GM12878 (cell line): ENCODE results near the gene DNHD1. TPM values are rescaled to one million over a fixed set of nuclear protein-coding genes. Genes with fewer than 3 reads are reported as not detected.
A peak's percentile ranks its signal among the peaks of the same experiment; 100 is the strongest.

Experiments
- ATAC-seq: fragments of 200-7000 bp; cut with Tn5 transposase; 3 replicates; pipeline ENCODE4 v1.9.1; 2020; ENCODE audit warnings: mild to moderate bottlenecking, moderate library complexity
- BruUV-seq: library from RNA; stranded (reverse); fragments of 400-500 nt; replicated peaks from 2 replicates; lab custom pipeline; 2021; lab: Mats Ljungman, UMichigan
- CTCF ChIA-PET: fragments of 300-600 bp; sonication (Branson Sonifier 250); formaldehyde crosslinking; extraction: SDS; loops from one replicate; lab custom pipeline; 2021; ENCODE audit warnings: inconsistent platforms; lab: Yijun Ruan, JAX
- POLR2A ChIA-PET: fragments of 350-600 bp; formaldehyde crosslinking; extraction: SDS; loops from one replicate; lab custom pipeline; 2021; ENCODE audit warnings: inconsistent platforms; lab: Charles Lee
- RAD21 ChIA-PET: fragments of 300-600 bp; sonication (Branson Sonifier 250); formaldehyde crosslinking; loops from one replicate; lab custom pipeline; 2023; ENCODE audit warnings: antibody characterized with exemption; ENCODE audit not compliant: unreplicated experiment; lab: Charles Lee
- SMC1A ChIA-PET: fragments of 300-600 bp; sonication (Branson Sonifier 250); formaldehyde crosslinking; loops from one replicate; lab custom pipeline; 2023; ENCODE audit not compliant: unreplicated experiment, uncharacterized antibody; lab: Charles Lee
- DNase-seq: peaks from one replicate; pipeline ENCODE4 v3.0.0-alpha.2; 2011; ENCODE audit warnings: low read depth, low spot score
- FAIRE-seq: peaks from 3 replicates; lab custom pipeline; 2011; peaks lifted over from hg19 to GRCh38; lab: Jason Lieb, UNC
- H2AFZ ChIP-seq: 2 replicates; pipeline ENCODE4 v1.6.0; 2011; ENCODE audit warnings: low read depth, low read length, control low read depth; ENCODE audit not compliant: control insufficient read depth
- H3K27ac ChIP-seq: 2 replicates; pipeline ENCODE4 v1.5.1; 2011; ENCODE audit warnings: control low read depth; ENCODE audit not compliant: control insufficient read depth, insufficient read depth
- H3K27me3 ChIP-seq, 2 experiments: replicated peaks in 1 of 2; 2 replicates each; pipeline versions ENCODE4 v1.6.0 to v1.6.1; 2011; ENCODE audit warnings: low read length in 1 of 2; ENCODE audit not compliant: control insufficient read depth in 2 of 2, insufficient read depth in 2 of 2
- H3K36me3 ChIP-seq, 2 experiments: 2 replicates each; pipeline ENCODE4 v1.5.1; 2011; ENCODE audit warnings: low read length in 1 of 2; ENCODE audit not compliant: control insufficient read depth in 2 of 2, insufficient read depth in 2 of 2
- H3K4me1 ChIP-seq: 2 replicates; pipeline ENCODE4 v1.6.1; 2011; ENCODE audit warnings: mild to moderate bottlenecking, low read length, moderate library complexity, mixed read lengths; ENCODE audit not compliant: control insufficient read depth, insufficient read depth
- H3K4me2 ChIP-seq: 2 replicates; pipeline ENCODE4 v1.6.0; 2011; ENCODE audit warnings: control low read depth; ENCODE audit not compliant: control insufficient read depth, insufficient read depth
- H3K4me3 ChIP-seq: fragments of 200-600 bp; sonication (generic); 2 replicates; pipeline ENCODE4 v1.5.1; 2016
- H3K79me2 ChIP-seq: 2 replicates; pipeline ENCODE4 v1.6.0; 2011; ENCODE audit warnings: low read length; ENCODE audit not compliant: control insufficient read depth, insufficient read depth
- H3K9ac ChIP-seq: 2 replicates; pipeline ENCODE4 v1.8.0; 2011; ENCODE audit warnings: low read length, control low read depth, mixed read lengths; ENCODE audit not compliant: control insufficient read depth, insufficient read depth
- H3K9me3 ChIP-seq: replicated peaks from 3 replicates; pipeline ENCODE4 v1.5.1; 2011; ENCODE audit warnings: mild to moderate bottlenecking, low read length; ENCODE audit not compliant: control insufficient read depth, insufficient read depth
- H4K20me1 ChIP-seq: 2 replicates; pipeline ENCODE4 v1.6.0; 2011; ENCODE audit not compliant: control insufficient read depth, insufficient read depth
- ATF7 ChIP-seq: fragments of 450-650 bp; IDR thresholded peaks from 2 replicates; pipeline ENCODE4 v1.6.1; 2016; ENCODE audit warnings: low read depth, mild to moderate bottlenecking
- POLR2A ChIP-seq: IDR thresholded peaks from 2 replicates; pipeline ENCODE4 v1.6.1; 2011; ENCODE audit warnings: low read depth, mild to moderate bottlenecking, low read length
- SUPT20H ChIP-seq: IDR thresholded peaks from 2 replicates; pipeline ENCODE4 v1.6.1; 2011; ENCODE audit warnings: low read depth, mild to moderate bottlenecking, low read length, moderate library complexity, borderline replicate concordance; ENCODE audit not compliant: control insufficient read depth
- WGBS: methylation state at CpG from one replicate; pipeline ENCODE4 v1.1.6; 2016; ENCODE audit warnings: low lambda C conversion rate; ENCODE audit not compliant: insufficient replicate concordance, insufficient coverage; ENCODE audit errors: missing lambda C conversion rate; 5-methylcytosine and 5-hydroxymethylcytosine counted together
- in situ Hi-C: fragments of 300-500 bp; cut with MboI; formaldehyde crosslinking; loops from 9 replicates; pipeline ENCODE4 v1.14.3; 2018; ENCODE audit warnings: mixed read lengths
- intact Hi-C: fragments of 100-400 bp; cut with micrococcal nuclease; formaldehyde crosslinking; loops from one replicate; pipeline ENCODE4 v1.14.2; 2022; ENCODE audit not compliant: unreplicated experiment
- polyA plus RNA-seq, 11 experiments: library from polyadenylated mRNA; depleted of rRNA in 4 of 11; unstranded in 6 of 11; stranded (reverse) in 5 of 11; fragments of >200 nt; fragmentation: Nextera tagmentation in 4 of 11; fragmentation: Illumina TruSeq in 1 of 11; extraction: Ambion mirVana in 4 of 11; extraction: Trizol in 1 of 11; gene quantifications; 1 replicate in 1 of 11; 2 replicates in 10 of 11; pipeline versions ENCODE4 v1.2.1 to v1.2.3, GENCODE V29; 2011 to 2016; ENCODE audit warnings: inconsistent platforms in 2 of 11, missing spikeins in 2 of 11, low read depth in 1 of 11
- total RNA-seq, 4 experiments: library from RNA; depleted of rRNA in 3 of 4; stranded (reverse); fragments of >200 nt in 3 of 4; fragmentation: Illumina TruSeq in 1 of 4; extraction: Trizol in 1 of 4; gene quantifications; 2 replicates each; pipeline versions ENCODE4 v1.2.1 to v1.2.3, GENCODE V29; 2013 to 2021
- TF ChIP-seq, protein P1 (sequence below): fragments of 450-650 bp; formaldehyde crosslinking; IDR thresholded peaks from 2 replicates; pipeline ENCODE4 v1.4.0; 2022; ENCODE audit warnings: mild to moderate bottlenecking, moderate library complexity
- TF ChIP-seq, protein P2 (sequence below): IDR thresholded peaks from 2 replicates; pipeline ENCODE4 v1.6.1; 2012; ENCODE audit warnings: low read depth, low read length, improper control_type of control experiment
- TF ChIP-seq, protein P3 (sequence below): fragments of 150-350 bp; IDR thresholded peaks from 2 replicates; pipeline ENCODE4 v1.6.1; 2016; ENCODE audit warnings: low read depth, low read length
- TF ChIP-seq, protein P4 (sequence below): IDR thresholded peaks from 2 replicates; pipeline ENCODE4 v1.6.1; 2011; ENCODE audit warnings: low read depth, mild to moderate bottlenecking, low read length, moderate library complexity, borderline replicate concordance; ENCODE audit errors: extremely low read depth

The DNHD1 gene
- total and polyA plus RNA-seq, 10 of the 15 experiments (the other 5 are each of a cell fraction or from before 2014, with no cell fraction given) = 0.99 to 16.9 (median 8.6) TPM

DNA sequence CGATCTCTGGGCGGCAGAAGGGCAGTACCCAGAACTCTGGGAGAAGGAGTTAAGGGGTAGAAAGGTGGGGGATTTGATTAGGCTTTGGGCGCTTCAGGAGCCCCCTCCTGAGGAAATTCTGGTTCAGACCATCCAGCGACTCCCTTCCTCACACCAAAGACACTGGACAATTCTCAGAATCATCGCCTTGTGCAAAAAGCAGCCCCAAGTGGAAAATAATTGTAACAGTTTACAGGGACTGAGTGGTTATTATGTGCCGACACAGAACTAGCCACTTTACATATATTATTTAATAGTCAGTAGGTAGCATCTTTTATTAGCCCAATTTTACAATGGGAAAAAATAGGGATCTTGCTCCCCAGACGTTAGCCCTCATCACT is 22.7 kb upstream of the DNHD1 start (continued):
- TF ChIP-seq SUPT20H = no peak
- TF ChIP-seq, protein P1, sequence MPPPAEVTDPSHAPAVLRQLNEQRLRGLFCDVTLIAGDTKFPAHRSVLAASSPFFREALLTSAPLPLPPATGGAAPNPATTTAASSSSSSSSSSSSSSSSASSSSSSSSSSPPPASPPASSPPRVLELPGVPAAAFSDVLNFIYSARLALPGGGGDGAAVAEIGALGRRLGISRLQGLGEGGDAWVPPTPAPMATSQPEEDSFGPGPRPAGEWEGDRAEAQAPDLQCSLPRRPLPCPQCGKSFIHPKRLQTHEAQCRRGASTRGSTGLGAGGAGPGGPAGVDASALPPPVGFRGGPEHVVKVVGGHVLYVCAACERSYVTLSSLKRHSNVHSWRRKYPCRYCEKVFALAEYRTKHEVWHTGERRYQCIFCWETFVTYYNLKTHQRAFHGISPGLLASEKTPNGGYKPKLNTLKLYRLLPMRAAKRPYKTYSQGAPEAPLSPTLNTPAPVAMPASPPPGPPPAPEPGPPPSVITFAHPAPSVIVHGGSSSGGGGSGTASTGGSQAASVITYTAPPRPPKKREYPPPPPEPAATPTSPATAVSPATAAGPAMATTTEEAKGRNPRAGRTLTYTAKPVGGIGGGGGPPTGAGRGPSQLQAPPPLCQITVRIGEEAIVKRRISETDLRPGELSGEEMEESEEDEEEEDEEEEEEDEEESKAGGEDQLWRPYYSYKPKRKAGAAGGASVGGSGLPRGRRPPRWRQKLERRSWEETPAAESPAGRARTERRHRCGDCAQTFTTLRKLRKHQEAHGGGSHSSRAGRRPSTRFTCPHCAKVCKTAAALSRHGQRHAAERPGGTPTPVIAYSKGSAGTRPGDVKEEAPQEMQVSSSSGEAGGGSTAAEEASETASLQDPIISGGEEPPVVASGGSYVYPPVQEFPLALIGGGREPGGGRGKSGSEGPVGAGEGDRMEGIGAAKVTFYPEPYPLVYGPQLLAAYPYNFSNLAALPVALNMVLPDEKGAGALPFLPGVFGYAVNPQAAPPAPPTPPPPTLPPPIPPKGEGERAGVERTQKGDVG = no peak

DNA sequence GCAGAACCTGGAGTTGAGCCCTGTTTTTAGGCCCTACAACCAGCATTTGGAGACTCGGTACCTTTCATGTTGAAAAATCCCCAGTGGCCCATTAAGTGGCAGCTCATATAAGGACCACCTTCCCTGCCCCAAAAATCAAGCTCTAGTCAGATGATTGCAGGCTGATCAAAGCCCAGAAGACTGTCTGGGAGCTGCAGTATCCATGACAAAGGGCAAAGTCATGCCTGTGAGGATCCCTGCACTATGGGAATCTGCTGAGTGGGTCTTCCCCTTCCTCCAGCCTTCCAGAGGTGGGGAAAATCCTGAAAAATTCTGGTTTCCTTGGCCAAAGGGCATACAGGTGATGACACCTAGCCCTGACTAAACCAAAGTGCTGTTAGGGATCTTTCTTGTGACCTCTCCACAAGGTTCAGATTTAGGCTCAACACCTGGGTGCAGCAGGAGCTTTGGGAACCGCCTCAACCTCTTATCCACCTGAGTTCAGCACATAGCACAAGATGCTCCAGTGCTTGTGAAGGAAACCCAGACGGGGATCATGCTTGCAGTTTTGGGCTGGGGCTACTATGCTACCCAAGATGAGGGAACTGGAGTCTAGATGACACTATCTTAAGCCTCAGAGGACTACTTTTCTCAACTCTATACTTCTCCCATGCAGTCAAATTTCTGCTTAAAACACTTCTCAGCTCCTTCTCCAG is 22.1 kb upstream of the DNHD1 start:
- 65% methylated on average over 3 of the region's 3 CpGs for WGBS
- SMC1A ChIA-PET = interaction anchor here (0.7 to 2.4 kb wide), 5 partner anchors 9 to 121 kb away, joined by 3 to 8 read pairs (median 3); no protein-coding TSS in a partner anchor
- DNase-seq = no peak
- Histone ChIP-seq H3K27ac (no peak overlapping the region), H2AFZ (no peak overlapping the region), H3K27me3 (no peaks in the 10 kb centered on the region), H3K4me2 (no peak overlapping the region), H3K9ac (no peak overlapping the region), H3K9me3 (no peaks in the 10 kb centered on the region), H3K4me3 (no peak overlapping the region), H3K4me1 (peaks cover 9% of the 10 kb centered on the region), H3K36me3 (peaks cover 1 to 13% of the 10 kb centered on the region in 2 experiments; a peak in 3 of 4 replicates), H4K20me1 (no peaks in the 10 kb centered on the region), H3K79me2 (peaks cover 5% of the 10 kb centered on the region)
- POLR2A ChIA-PET = interaction anchor here (1.2 kb wide), 1 partner anchor 11 kb away, joined by 3 read pairs; no protein-coding TSS in a partner anchor
- CTCF ChIA-PET = interaction anchor here (1.0 to 1.2 kb wide), 3 partner anchors 15 to 272 kb away, joined by 3 to 4 read pairs (median 3); no protein-coding TSS in a partner anchor
- peak; percentile 38 for FAIRE-seq
- no peak for ATAC-seq
- in situ Hi-C loops (no loop called here), intact Hi-C loops (loop anchor here (5.0 kb wide), 1 partner anchor 73 kb away; no protein-coding TSS in a partner anchor)
- BruUV-seq = no TSS peak
- TF ChIP-seq POLR2A (0 out of 2 replicates have a peak, but pooled peaks have one; percentile 29), ATF7 (no peak)
- TF ChIP-seq, protein P2, sequence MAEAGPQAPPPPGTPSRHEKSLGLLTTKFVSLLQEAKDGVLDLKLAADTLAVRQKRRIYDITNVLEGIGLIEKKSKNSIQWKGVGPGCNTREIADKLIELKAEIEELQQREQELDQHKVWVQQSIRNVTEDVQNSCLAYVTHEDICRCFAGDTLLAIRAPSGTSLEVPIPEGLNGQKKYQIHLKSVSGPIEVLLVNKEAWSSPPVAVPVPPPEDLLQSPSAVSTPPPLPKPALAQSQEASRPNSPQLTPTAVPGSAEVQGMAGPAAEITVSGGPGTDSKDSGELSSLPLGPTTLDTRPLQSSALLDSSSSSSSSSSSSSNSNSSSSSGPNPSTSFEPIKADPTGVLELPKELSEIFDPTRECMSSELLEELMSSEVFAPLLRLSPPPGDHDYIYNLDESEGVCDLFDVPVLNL = no peak
- TF ChIP-seq, protein P3, sequence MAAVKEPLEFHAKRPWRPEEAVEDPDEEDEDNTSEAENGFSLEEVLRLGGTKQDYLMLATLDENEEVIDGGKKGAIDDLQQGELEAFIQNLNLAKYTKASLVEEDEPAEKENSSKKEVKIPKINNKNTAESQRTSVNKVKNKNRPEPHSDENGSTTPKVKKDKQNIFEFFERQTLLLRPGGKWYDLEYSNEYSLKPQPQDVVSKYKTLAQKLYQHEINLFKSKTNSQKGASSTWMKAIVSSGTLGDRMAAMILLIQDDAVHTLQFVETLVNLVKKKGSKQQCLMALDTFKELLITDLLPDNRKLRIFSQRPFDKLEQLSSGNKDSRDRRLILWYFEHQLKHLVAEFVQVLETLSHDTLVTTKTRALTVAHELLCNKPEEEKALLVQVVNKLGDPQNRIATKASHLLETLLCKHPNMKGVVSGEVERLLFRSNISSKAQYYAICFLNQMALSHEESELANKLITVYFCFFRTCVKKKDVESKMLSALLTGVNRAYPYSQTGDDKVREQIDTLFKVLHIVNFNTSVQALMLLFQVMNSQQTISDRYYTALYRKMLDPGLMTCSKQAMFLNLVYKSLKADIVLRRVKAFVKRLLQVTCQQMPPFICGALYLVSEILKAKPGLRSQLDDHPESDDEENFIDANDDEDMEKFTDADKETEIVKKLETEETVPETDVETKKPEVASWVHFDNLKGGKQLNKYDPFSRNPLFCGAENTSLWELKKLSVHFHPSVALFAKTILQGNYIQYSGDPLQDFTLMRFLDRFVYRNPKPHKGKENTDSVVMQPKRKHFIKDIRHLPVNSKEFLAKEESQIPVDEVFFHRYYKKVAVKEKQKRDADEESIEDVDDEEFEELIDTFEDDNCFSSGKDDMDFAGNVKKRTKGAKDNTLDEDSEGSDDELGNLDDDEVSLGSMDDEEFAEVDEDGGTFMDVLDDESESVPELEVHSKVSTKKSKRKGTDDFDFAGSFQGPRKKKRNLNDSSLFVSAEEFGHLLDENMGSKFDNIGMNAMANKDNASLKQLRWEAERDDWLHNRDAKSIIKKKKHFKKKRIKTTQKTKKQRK = no peak
- TF ChIP-seq, protein P4, sequence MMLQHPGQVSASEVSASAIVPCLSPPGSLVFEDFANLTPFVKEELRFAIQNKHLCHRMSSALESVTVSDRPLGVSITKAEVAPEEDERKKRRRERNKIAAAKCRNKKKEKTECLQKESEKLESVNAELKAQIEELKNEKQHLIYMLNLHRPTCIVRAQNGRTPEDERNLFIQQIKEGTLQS = no peak
- RAD21 ChIA-PET = interaction anchor here (0.9 kb wide), 1 partner anchor 96 kb away, joined by 4 read pairs; no protein-coding TSS in a partner anchor
